HL-60 (cell line): ENCODE measurements around the gene PAOX.

Experiments
- CTCF ChIP-seq: IDR thresholded peaks from one replicate; pipeline ENCODE4 v1.5.1; 2011; ENCODE audit warnings: low read length, control low read depth, inconsistent platforms; ENCODE audit not compliant: insufficient read depth
- GABPA ChIP-seq: IDR thresholded peaks from 2 replicates; pipeline ENCODE4 v1.6.1; 2012; ENCODE audit warnings: low read depth
- POLR2AphosphoS5 ChIP-seq: IDR thresholded peaks from 2 replicates; pipeline ENCODE4 v1.6.1; 2012; ENCODE audit warnings: low read depth
- REST ChIP-seq: IDR thresholded peaks from 2 replicates; pipeline ENCODE4 v1.6.1; 2012; ENCODE audit warnings: low read depth; ENCODE audit not compliant: insufficient replicate concordance

- no peak for TF ChIP-seq POLR2AphosphoS5
- TF ChIP-seq CTCF: no peak
- no peak for TF ChIP-seq GABPA
- no peak for TF ChIP-seq REST
These were observed 23.1 kb downstream of the PAOX start for GRCh38 chr10:133401981-133402725.
